ENCODE data around the gene TWIST2. TPM values are rescaled to one million over a fixed set of nuclear protein-coding genes. Genes with fewer than 3 reads are reported as not detected.

Gene TWIST2
- total RNA-seq, 1 donor from 2014 or later, result not detected

- intact Hi-C loops (cut with micrococcal nuclease), result no loop called here
These were observed 9.0 kb upstream of the TWIST2 start for GRCh38 chr2:238838786-238839327.

GRCh38 chr2:238839428-238839827 lies 8.5 kb upstream of the TWIST2 start:
- intact Hi-C loops (cut with micrococcal nuclease), result no loop called here

DNA sequence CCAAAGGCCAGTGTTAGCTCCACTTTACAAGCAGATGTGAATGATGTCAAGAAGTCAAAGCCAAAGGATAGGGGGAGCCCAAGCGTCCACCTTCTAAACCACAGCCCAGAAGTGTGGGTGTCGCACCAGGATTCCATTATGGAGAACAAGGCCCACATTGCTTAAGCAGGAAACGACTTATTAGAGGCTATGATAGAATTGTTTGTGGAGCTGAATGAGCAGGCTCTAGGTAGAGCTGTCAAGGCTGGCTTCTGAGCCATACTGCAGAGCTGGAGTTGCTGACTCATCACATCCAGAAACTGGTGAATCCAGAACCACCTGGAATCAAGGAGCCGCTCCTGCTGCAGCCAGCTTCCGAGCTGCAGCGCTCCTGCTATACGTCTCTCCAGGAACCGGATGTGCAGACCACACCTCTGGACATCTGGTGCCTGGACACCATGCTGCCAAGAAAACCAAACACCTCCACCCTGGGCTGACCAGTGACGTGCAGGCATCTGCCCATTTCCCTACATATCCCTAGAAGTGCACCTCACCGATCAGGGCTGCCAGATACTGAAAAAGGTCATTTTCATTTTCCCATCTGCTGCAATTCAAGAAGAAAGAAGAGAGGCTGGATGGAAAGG lies 6.2 kb upstream of the TWIST2 start:
- intact Hi-C loops (cut with micrococcal nuclease), result no loop called here

GRCh38 chr2:238843476-238843875 lies 4.4 kb upstream of the TWIST2 start:
- intact Hi-C loops (cut with micrococcal nuclease), result no loop called here

DNA sequence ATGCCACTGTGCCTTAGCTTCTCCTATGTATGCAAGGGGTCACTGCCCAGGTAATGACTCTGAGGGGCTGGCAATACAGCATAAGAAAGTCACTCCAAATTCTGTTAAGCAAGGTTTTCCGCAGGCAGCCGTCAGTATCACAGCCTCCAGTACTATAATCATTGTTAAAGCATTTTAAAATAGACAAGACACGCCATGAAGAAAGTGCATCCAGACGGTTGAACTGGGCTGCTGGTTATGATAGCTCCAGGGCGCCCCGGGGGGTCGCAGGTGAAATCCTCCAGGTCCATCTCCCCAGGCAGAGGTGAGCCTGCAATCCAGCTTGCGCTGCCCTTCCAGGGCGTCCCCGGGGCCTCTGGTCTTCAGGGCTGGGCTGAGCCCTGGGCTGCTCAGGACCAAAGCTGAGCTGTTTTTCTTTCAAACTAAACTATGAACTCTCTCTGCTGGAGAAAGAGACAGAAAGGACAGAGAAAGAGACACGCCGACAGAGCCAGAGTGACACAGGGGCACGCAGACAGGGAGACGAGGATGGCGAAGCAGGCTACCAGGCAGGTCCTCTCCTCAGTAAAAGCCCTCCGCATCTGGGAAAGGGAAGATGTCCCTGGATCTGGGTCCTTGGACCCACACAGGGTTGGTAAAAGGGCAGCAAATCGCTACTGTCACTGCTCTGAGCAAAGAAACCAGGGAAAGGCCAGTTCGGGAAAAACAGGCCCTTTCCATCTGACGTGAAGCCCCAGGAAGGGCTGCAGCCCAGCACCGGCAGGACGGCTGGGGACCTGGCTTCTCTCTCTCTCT lies 2.1 kb upstream of the TWIST2 start:
- intact Hi-C loops (cut with micrococcal nuclease), result no loop called here

GRCh38 chr2:238846378-238846627 lies 1.6 kb upstream of the TWIST2 start:
- intact Hi-C loops (cut with micrococcal nuclease), result no loop called here

- intact Hi-C loops (cut with micrococcal nuclease), result no loop called here
These were observed 1.1 kb upstream of the TWIST2 start for GRCh38 chr2:238846628-238847418.

DNA sequence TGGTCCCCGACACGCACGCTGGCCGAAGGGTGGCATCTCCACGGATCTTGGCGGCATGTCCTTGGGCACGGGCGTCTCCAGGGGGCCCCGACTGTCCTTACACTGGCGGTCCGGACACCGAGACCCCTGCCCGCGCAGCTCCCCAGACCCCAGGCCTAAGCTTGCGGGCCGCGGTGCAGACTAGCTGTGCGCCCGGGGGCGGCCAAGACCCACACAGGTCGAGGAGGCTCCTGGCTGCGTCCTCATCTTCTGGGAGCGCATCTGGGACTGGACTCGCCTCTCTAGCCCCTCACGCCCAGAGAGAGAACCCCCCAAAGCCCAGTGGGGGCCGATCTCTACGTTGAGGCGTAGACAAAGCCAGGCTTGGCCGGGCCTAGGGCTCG lies 475 bp upstream of the TWIST2 start:
- intact Hi-C loops (cut with micrococcal nuclease), result no loop called here

- intact Hi-C loops (cut with micrococcal nuclease), result no loop called here
These were observed 748 bp downstream of the TWIST2 start for GRCh38 chr2:238848691-238848975.

DNA sequence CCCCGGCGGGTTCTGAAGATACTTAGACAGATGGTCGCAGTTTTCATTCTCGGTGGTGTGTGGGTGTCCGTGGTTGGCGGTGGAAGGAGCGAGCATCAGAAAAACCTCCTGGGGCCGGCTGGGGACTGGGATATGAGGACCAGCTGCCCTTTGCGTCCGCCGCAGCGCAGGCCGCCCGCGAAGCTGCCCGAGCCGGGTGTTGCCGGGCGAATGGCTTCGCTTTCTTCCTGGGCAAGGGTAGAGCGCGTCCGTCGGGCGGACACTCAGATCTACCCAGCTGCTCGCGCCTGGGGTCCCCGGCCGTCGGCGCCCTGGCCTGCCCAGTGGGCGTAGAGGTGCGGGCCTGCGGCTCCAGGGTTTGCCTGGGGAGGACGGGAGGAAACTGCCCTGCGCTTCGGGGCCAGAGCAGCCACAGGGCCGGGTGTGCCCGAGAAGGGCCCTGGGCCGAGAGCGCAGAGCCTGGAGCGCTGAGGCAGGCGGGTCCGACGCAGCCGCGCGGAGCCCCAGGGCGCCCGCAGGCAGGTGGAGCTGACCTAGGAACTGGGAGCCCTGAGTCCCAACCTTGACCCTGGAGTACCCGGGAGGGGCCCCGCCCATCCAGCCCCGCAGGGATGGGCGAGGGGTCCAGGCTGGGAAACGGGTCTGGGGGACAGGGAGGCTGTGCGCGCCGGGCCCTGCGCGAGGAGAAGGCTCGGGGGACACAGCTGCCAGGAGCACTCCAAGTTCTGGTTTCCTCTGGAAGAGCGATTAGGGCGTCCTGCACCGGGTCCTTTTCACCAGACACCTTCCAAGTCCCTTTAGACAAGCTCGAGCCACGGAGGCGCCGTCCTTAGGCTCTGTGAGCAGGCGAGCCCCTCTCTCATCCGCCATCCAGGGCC lies 1.3 kb downstream of the TWIST2 start:
- intact Hi-C loops (cut with micrococcal nuclease), result no loop called here

DNA sequence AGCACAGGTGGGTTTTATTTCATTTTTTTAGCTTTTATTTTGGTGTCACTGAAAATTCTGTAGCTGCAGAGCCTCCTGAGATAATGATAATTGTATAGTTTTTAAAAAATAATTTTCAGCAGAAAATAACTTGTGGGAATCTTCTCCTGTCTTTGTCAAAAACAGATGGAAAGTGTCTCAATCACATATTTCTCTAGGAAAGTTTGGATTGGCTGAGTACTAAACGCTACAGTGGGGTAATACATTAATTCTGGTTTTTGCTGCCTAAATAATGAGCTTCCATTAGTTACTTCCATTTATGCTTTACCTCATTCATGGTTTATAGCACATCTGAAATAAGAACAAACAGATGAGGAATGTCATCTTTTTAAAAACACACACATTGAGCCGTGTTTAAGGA lies 2.2 kb downstream of the TWIST2 start:
- intact Hi-C loops (cut with micrococcal nuclease), result no loop called here

DNA sequence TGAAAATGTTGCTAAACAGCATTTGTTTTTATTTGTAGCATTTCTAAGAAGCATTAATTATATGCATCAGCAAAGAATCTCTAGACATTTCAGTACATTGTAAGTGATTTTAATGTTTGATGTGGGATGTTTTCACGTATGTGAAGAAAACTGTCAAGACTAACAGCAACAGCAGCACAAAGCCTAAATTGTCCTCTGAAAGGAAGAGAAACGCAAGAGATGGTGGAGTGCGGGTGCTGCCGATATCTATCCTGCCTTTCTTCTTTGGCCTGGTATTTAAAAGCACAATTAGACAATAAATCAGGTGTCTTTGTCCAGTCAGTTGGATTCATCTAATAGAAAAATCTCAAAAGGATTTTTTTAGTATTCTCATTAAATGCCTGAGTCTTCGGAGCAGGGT lies 3.1 kb downstream of the TWIST2 start:
- intact Hi-C loops (cut with micrococcal nuclease), result no loop called here

DNA sequence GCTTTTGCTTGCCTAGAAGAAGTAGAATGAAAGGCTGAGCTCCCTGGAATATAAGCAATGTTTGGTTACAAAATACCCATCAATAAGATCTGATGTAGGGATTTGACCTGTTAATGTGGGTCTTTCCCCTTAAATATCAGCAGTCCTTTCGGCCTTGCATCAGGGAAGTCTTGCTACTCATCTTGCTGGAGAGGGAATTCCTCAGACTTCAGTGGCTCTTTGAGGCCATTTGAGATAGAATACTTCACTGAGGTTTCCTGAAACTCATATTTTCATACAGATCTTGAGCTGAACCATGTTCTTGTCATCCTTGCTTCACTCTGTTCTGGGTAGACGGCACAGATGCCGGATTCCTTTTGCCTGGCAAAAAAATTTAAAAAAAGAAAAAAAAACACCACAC lies 3.9 kb downstream of the TWIST2 start:
- intact Hi-C loops (cut with micrococcal nuclease), result no loop called here

GRCh38 chr2:238852206-238852869 lies 4.5 kb downstream of the TWIST2 start:
- intact Hi-C loops (cut with micrococcal nuclease), result no loop called here

- intact Hi-C loops (cut with micrococcal nuclease), result no loop called here
These were observed 5.3 kb downstream of the TWIST2 start for GRCh38 chr2:238853218-238853617.

GRCh38 chr2:238853721-238854120 lies 5.8 kb downstream of the TWIST2 start:
- intact Hi-C loops (cut with micrococcal nuclease), result no loop called here

DNA sequence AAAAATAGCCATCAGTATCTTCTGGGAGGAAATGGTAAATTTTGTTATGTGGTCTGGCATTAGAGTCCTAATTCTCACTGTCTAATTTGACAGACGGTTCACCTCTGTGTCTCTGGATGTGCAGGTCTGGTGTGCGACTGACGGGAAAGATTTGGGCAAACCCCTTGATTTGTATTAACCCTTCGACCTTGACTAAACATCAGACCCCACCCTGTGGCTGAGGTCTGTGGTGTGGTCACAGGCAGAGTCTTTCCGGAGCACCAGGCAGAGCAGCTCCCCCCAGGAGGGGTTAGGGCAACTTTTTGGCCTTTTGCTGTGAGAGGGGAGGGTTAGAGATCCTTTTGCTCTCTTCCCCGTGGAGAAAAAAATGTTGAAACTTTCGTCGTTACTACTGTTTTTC lies 6.4 kb downstream of the TWIST2 start:
- intact Hi-C loops (cut with micrococcal nuclease), result no loop called here

GRCh38 chr2:238854699-238855229 lies 6.9 kb downstream of the TWIST2 start:
- intact Hi-C loops (cut with micrococcal nuclease), result no loop called here

DNA sequence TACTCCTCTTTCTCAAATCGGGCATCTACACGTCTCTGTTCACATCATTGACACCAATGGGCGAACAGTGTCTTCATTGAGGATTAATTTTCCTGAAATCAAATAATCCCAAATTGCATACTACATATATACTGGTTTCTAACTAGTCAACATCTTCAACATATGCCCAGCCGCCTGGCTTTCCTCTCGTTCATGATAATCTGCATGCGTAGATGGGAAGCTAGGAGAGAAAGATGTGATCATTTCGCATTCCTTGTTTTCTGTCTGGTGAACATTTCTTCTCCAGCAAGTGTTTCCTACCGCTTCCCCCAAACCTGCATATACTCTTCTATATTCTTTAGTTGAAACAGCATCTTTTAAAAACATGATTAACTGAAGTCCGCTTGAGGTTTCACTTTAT lies 7.4 kb downstream of the TWIST2 start:
- intact Hi-C loops (cut with micrococcal nuclease), result no loop called here

DNA sequence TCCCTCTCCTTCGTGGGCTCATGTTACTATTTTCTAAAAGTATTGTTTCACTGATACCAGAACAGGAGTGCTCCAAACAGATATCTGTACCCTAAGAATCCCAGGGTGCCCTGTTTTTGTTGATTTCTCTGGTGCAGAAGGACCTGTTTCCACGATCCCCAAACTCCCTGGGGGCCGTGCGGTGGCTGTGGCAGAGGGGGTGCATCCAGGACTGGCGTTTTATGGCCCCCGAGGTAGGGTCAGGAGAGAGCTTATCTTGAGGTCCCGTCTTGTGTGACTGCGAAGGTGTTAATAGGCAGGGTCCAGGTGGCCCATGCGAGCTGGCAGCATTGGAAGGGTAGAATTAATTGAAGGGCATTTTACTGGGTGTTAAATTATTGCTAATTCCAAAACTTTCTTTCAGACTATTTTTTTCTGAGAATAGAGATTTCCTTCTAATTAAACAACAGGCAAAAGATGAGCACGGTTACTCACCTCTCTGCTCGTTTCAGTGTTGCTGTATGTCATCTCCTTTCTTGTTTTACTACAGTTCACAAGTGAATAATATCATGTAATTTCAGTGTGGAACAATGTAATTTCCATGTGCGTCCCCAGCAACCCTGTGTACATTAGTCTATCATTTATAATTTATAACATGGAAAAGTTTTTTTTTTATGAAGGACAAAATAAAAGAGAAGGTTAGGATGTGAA lies 8.2 kb downstream of the TWIST2 start:
- intact Hi-C loops (cut with micrococcal nuclease), result no loop called here
